ENCODE results near the gene PRRT1.

PRRT1 gene

GRCh38 chr6:32177788-32178546, 26.2 kb upstream of the PRRT1 start, which contains the start of gene RNF5:
TSS of gene RNF5 (plus strand) at chr6:32178405. CDS start at chr6:32178512, 107 bp downstream.
- Histone ChIP-seq H3K4me1 (ENCODE audit: control insufficient read depth, insufficient read depth, low read length) (peaks cover 32% of the 10 kb centered on the region), H3K4me3 (ENCODE audit: low read length) (peak within 1 kb of the TSS; percentile 94), H3K9ac (ENCODE audit: low read depth, low read length) (peak within 1 kb of the TSS; percentile 97), H3K9me3 (replicated peaks; ENCODE audit: low read length) (no peaks in the 10 kb centered on the region), H3K36me3 (ENCODE audit: insufficient read depth, low read length) (peaks cover 6% of the 10 kb centered on the region), H3K27me3 (ENCODE audit: control insufficient read depth, insufficient read depth, low read length) (no peaks in the 10 kb centered on the region), H3K4me2 (ENCODE audit: low read length) (peak within 1 kb of the TSS; percentile 93)

GRCh38 chr6:32177183-32177787, 25.5 kb upstream of the PRRT1 start:
- Histone ChIP-seq H3K9ac (ENCODE audit: low read depth, low read length) (peak overlapping the region; percentile 97), H3K27me3 (ENCODE audit: control insufficient read depth, insufficient read depth, low read length) (no peaks in the 10 kb centered on the region), H3K4me3 (ENCODE audit: low read length) (peak overlapping the region; percentile 94), H3K4me2 (ENCODE audit: low read length) (peak overlapping the region; percentile 85), H3K36me3 (ENCODE audit: insufficient read depth, low read length) (no peaks in the 10 kb centered on the region), H3K9me3 (replicated peaks; ENCODE audit: low read length) (no peaks in the 10 kb centered on the region), H3K4me1 (ENCODE audit: control insufficient read depth, insufficient read depth, low read length) (peaks cover 32% of the 10 kb centered on the region)

- peaks cover 32% of the 10 kb centered on the region for H3K4me1 ChIP-seq (ENCODE audit: control insufficient read depth, insufficient read depth, low read length)
- no peaks in the 10 kb centered on the region for H3K27me3 ChIP-seq (ENCODE audit: control insufficient read depth, insufficient read depth, low read length)
- peak overlapping the region; percentile 85 for H3K4me2 ChIP-seq (ENCODE audit: low read length)
- no peaks in the 10 kb centered on the region for H3K9me3 ChIP-seq (replicated peaks; ENCODE audit: low read length)
- H3K4me3 ChIP-seq (ENCODE audit: low read length), result peak overlapping the region; percentile 94
- H3K9ac ChIP-seq (ENCODE audit: low read depth, low read length), result peak overlapping the region; percentile 97
- no peaks in the 10 kb centered on the region for H3K36me3 ChIP-seq (ENCODE audit: insufficient read depth, low read length)
These were observed 24.9 kb upstream of the PRRT1 start for GRCh38 chr6:32176476-32177182.

DNA sequence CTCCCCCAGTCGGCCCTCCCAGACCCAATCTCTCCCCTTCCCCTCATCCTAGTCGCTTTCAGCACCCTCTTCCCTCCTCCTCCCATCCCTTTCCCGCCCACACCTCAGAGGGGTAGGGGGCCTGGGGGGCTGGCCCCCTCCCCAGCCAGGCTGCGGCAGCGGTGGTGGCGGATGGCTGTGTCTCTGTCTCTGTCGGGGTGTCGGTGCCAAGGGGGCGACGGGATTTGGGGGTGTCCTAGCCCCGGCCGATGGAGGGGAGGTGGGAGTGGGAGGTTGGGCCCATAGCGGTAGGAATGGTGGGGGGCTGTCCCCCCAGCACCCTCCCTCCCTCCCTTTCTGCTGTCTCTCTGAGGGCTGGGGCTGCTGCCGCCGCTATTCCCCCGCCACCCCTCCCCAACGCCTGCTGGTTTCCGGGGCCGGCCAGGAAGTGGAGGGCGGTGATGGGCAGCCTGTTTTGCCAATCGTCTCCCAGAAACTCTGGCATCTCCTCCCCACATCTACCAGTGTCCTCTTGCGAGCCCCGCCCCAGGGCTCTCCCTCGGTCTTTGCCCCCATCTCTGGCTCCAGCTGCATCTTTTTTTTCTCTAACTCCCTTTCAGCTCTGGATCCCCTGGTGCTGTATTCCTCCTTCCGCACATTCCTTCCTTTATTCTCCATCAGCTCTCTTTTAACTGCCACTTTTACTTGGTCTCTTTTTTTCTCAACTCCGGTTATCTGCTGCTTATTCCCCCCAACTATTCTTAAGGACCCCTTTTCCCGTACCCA, 24.2 kb upstream of the PRRT1 start, which contains the start of gene AGPAT1:
AGPAT1 (minus strand) TSS at position 374 of the 765 bp plus-strand sequence. CDS start 4,588 bp downstream, outside the sequence.
- H3K27me3 ChIP-seq (ENCODE audit: control insufficient read depth, insufficient read depth, low read length), result no peaks in the 10 kb centered on the region
- H3K4me1 ChIP-seq (ENCODE audit: control insufficient read depth, insufficient read depth, low read length), result peaks cover 32% of the 10 kb centered on the region
- H3K36me3 ChIP-seq (ENCODE audit: insufficient read depth, low read length), result peaks cover 3% of the 10 kb centered on the region
- peak within 1 kb of the TSS; percentile 97 for H3K9ac ChIP-seq (ENCODE audit: low read depth, low read length)
- peak within 1 kb of the TSS; percentile 95 for H3K4me2 ChIP-seq (ENCODE audit: low read length)
- H3K4me3 ChIP-seq (ENCODE audit: low read length), result peak within 1 kb of the TSS; percentile 94
- no peaks in the 10 kb centered on the region for H3K9me3 ChIP-seq (replicated peaks; ENCODE audit: low read length)

DNA sequence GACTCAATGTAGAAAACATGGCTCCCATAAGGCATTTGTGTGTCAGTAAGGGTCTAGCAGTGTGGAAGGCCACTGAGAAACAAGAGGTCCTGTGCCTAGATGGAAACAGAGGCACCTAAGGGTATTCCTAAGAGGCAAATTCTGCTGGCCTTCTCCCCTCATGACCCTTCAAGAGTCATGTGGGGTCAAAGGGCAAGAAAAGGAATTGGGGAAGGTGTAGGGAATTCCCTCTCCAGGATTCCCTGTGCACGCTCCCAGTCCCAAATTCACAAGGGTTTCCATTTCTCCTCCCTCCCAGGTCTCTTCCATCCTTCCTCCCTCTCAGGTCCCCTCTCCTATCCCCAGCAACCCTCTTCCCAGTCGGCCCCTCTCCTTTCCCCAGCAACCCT, 23.6 kb upstream of the PRRT1 start:
- Histone ChIP-seq H3K9ac (ENCODE audit: low read depth, low read length) (peak overlapping the region; percentile 97), H3K4me2 (ENCODE audit: low read length) (peak overlapping the region; percentile 95), H3K9me3 (replicated peaks; ENCODE audit: low read length) (no peaks in the 10 kb centered on the region), H3K4me1 (ENCODE audit: control insufficient read depth, insufficient read depth, low read length) (peaks cover 32% of the 10 kb centered on the region), H3K4me3 (ENCODE audit: low read length) (peak overlapping the region; percentile 94), H3K27me3 (ENCODE audit: control insufficient read depth, insufficient read depth, low read length) (no peaks in the 10 kb centered on the region), H3K36me3 (ENCODE audit: insufficient read depth, low read length) (peaks cover 9% of the 10 kb centered on the region)

- H3K36me3 ChIP-seq (ENCODE audit: insufficient read depth, low read length), result peaks cover 18% of the 10 kb centered on the region
- no peak overlapping the region for H3K9ac ChIP-seq (ENCODE audit: low read depth, low read length)
- H3K4me1 ChIP-seq (ENCODE audit: control insufficient read depth, insufficient read depth, low read length), result peaks cover 30% of the 10 kb centered on the region
- peak overlapping the region; percentile 94 for H3K4me3 ChIP-seq (ENCODE audit: low read length)
- H3K27me3 ChIP-seq (ENCODE audit: control insufficient read depth, insufficient read depth, low read length), result no peaks in the 10 kb centered on the region
- no peaks in the 10 kb centered on the region for H3K9me3 ChIP-seq (replicated peaks; ENCODE audit: low read length)
- peak overlapping the region; percentile 95 for H3K4me2 ChIP-seq (ENCODE audit: low read length)
These were observed 22.7 kb upstream of the PRRT1 start for GRCh38 chr6:32174416-32174815.

GRCh38 chr6:32173051-32173727, 21.4 kb upstream of the PRRT1 start:
- H3K4me3 ChIP-seq (ENCODE audit: low read length), result no peak overlapping the region
- H3K4me2 ChIP-seq (ENCODE audit: low read length), result no peak overlapping the region
- H3K36me3 ChIP-seq (ENCODE audit: insufficient read depth, low read length), result peaks cover 20% of the 10 kb centered on the region
- H3K9ac ChIP-seq (ENCODE audit: low read depth, low read length), result no peak overlapping the region
- H3K4me1 ChIP-seq (ENCODE audit: control insufficient read depth, insufficient read depth, low read length), result peaks cover 35% of the 10 kb centered on the region
- H3K27me3 ChIP-seq (ENCODE audit: control insufficient read depth, insufficient read depth, low read length), result no peaks in the 10 kb centered on the region
- no peaks in the 10 kb centered on the region for H3K9me3 ChIP-seq (replicated peaks; ENCODE audit: low read length)

DNA sequence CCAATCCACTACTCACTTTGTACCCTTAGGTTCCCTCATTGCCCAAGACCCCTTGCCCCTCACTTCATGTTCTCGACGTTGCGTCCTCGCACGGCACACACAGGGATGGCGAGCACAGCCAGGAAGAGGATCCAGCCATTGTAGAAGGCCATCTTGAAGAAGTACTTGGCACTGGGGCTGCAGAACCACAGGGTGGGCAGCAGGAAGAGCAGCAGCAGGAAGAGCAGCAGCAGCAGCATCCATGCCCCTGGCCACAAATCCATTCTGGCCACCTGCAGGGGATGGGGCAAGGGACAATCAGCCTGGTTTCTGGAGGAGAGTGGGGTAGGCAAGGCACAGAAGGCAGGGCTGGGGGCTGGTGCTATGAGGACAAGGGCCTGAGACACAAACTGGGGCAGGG, 19.5 kb upstream of the PRRT1 start:
- H3K36me3 ChIP-seq (ENCODE audit: insufficient read depth, low read length), result peaks cover 28% of the 10 kb centered on the region

GRCh38 chr6:32170294-32170693, 18.6 kb upstream of the PRRT1 start:
- H3K36me3 ChIP-seq (ENCODE audit: insufficient read depth, low read length), result peaks cover 29% of the 10 kb centered on the region
- H3K4me3 ChIP-seq (ENCODE audit: low read length), result no peak overlapping the region
- H3K9me3 ChIP-seq (replicated peaks; ENCODE audit: low read length), result no peaks in the 10 kb centered on the region
- peaks cover 22% of the 10 kb centered on the region for H3K4me1 ChIP-seq (ENCODE audit: control insufficient read depth, insufficient read depth, low read length)
- no peaks in the 10 kb centered on the region for H3K27me3 ChIP-seq (ENCODE audit: control insufficient read depth, insufficient read depth, low read length)
- H3K9ac ChIP-seq (ENCODE audit: low read depth, low read length), result no peak overlapping the region
- H3K4me2 ChIP-seq (ENCODE audit: low read length), result no peak overlapping the region

More for the DNA sequence above, 19.5 kb upstream of the PRRT1 start:
- H3K9ac ChIP-seq (ENCODE audit: low read depth, low read length), result no peak overlapping the region
- peaks cover 23% of the 10 kb centered on the region for H3K4me1 ChIP-seq (ENCODE audit: control insufficient read depth, insufficient read depth, low read length)
- no peak overlapping the region for H3K4me2 ChIP-seq (ENCODE audit: low read length)
- no peaks in the 10 kb centered on the region for H3K27me3 ChIP-seq (ENCODE audit: control insufficient read depth, insufficient read depth, low read length)
- no peak overlapping the region for H3K4me3 ChIP-seq (ENCODE audit: low read length)
- no peaks in the 10 kb centered on the region for H3K9me3 ChIP-seq (replicated peaks; ENCODE audit: low read length)

GRCh38 chr6:32168807-32169591, 17.3 kb upstream of the PRRT1 start:
- Histone ChIP-seq H3K36me3 (ENCODE audit: insufficient read depth, low read length) (peaks cover 29% of the 10 kb centered on the region), H3K4me3 (ENCODE audit: low read length) (no peak overlapping the region), H3K4me1 (ENCODE audit: control insufficient read depth, insufficient read depth, low read length) (peaks cover 11% of the 10 kb centered on the region), H3K9me3 (replicated peaks; ENCODE audit: low read length) (no peaks in the 10 kb centered on the region), H3K9ac (ENCODE audit: low read depth, low read length) (no peak overlapping the region), H3K4me2 (ENCODE audit: low read length) (no peak overlapping the region), H3K27me3 (ENCODE audit: control insufficient read depth, insufficient read depth, low read length) (no peaks in the 10 kb centered on the region)
